ENCODE results near the gene CNOT11. TPM values are rescaled to one million over a fixed set of nuclear protein-coding genes. Genes with fewer than 3 reads are reported as not detected.
"Not testable (repeated sequence)": the region's sequence is repeated elsewhere in the genome, so short reads cannot be mapped to it uniquely, and the experiment has no call there.

CNOT11 gene
- total and polyA plus RNA-seq, 9 donors, result 29.8 to 42.4 (median 33.5) TPM

GRCh38 chr2:101244373-101244772 lies 8.3 kb upstream of the CNOT11 start:
- not testable (repeated sequence) for H3K4me3 ChIP-seq (ENCODE audit: low read length); DNase-seq; H3K4me1 ChIP-seq (ENCODE audit: control insufficient read depth, insufficient read depth, low read length); H3K36me3 ChIP-seq (ENCODE audit: control insufficient read depth, insufficient read depth, low read length); H3K9me3 ChIP-seq (replicated peaks; ENCODE audit: control insufficient read depth, low read depth, low read length); H3K27ac ChIP-seq (ENCODE audit: low read length); H3K27me3 ChIP-seq (ENCODE audit: control insufficient read depth, insufficient read depth, low read length)
- no CpG with 5 or more reads among the region's 4 CpGs for WGBS (ENCODE audit: insufficient coverage)

- not testable (repeated sequence) for H3K27ac ChIP-seq (ENCODE audit: low read length); DNase-seq; H3K9me3 ChIP-seq (replicated peaks; ENCODE audit: control insufficient read depth, low read depth, low read length); H3K36me3 ChIP-seq (ENCODE audit: control insufficient read depth, insufficient read depth, low read length); H3K4me1 ChIP-seq (ENCODE audit: control insufficient read depth, insufficient read depth, low read length); H3K27me3 ChIP-seq (ENCODE audit: control insufficient read depth, insufficient read depth, low read length); H3K4me3 ChIP-seq (ENCODE audit: low read length)
- WGBS (ENCODE audit: insufficient coverage), result 95% methylated on average over 6 of the region's 12 CpGs
These were observed 7.8 kb upstream of the CNOT11 start for GRCh38 chr2:101244899-101245298.

DNA sequence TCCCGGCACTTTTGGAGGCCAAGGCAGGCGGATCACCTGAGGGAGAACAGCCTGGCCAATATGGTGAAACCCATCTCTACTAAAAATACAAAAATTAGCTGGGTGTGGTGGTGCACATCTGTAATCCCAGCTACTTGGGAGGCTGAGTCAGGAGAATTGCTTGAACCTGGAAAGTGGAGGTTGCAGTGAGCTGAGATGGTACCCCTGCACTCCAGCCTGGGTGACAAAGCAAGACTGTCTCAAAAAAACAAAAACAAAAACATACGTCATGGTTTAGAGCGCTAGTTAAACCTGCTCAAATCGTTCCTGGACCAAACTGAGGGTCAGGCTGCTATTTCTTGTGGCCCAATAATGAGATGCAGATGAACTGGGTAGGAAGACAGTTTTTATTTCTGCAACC lies 7.2 kb upstream of the CNOT11 start:
- WGBS (ENCODE audit: insufficient coverage), result 65% methylated on average over 2 of the region's 5 CpGs
- DNase-seq; H3K27ac ChIP-seq (ENCODE audit: low read length): not testable (repeated sequence)

GRCh38 chr2:101248756-101249155 lies 3.9 kb upstream of the CNOT11 start:
- not testable (repeated sequence) for H3K9me3 ChIP-seq (replicated peaks; ENCODE audit: control insufficient read depth, low read depth, low read length); H3K4me3 ChIP-seq (ENCODE audit: low read length); H3K27ac ChIP-seq (ENCODE audit: low read length); DNase-seq; H3K4me1 ChIP-seq (ENCODE audit: control insufficient read depth, insufficient read depth, low read length); H3K27me3 ChIP-seq (ENCODE audit: control insufficient read depth, insufficient read depth, low read length); H3K36me3 ChIP-seq (ENCODE audit: control insufficient read depth, insufficient read depth, low read length)
- 76% methylated on average over 2 of the region's 5 CpGs for WGBS (ENCODE audit: insufficient coverage)

More for the DNA sequence above, 7.2 kb upstream of the CNOT11 start:
- H3K9me3 ChIP-seq (replicated peaks; ENCODE audit: control insufficient read depth, low read depth, low read length); H3K4me3 ChIP-seq (ENCODE audit: low read length); H3K27me3 ChIP-seq (ENCODE audit: control insufficient read depth, insufficient read depth, low read length); H3K36me3 ChIP-seq (ENCODE audit: control insufficient read depth, insufficient read depth, low read length); H3K4me1 ChIP-seq (ENCODE audit: control insufficient read depth, insufficient read depth, low read length): not testable (repeated sequence)

GRCh38 chr2:101249826-101250225 lies 2.9 kb upstream of the CNOT11 start:
- WGBS (ENCODE audit: insufficient coverage), result 92% methylated on average over 3 of the region's 5 CpGs
- no peak for DNase-seq
- Histone ChIP-seq H3K9me3 (replicated peaks; ENCODE audit: control insufficient read depth, low read depth, low read length) (no peaks in the 10 kb centered on the region), H3K4me3 (ENCODE audit: low read length) (no peak overlapping the region), H3K4me1 (ENCODE audit: control insufficient read depth, insufficient read depth, low read length) (peaks cover 14% of the 10 kb centered on the region), H3K27ac (ENCODE audit: low read length) (no peak overlapping the region), H3K27me3 (ENCODE audit: control insufficient read depth, insufficient read depth, low read length) (no peaks in the 10 kb centered on the region), H3K36me3 (ENCODE audit: control insufficient read depth, insufficient read depth, low read length) (peaks cover 4% of the 10 kb centered on the region)

- H3K27ac ChIP-seq (ENCODE audit: low read length); H3K9me3 ChIP-seq (replicated peaks; ENCODE audit: control insufficient read depth, low read depth, low read length); H3K4me3 ChIP-seq (ENCODE audit: low read length); DNase-seq; H3K27me3 ChIP-seq (ENCODE audit: control insufficient read depth, insufficient read depth, low read length); H3K36me3 ChIP-seq (ENCODE audit: control insufficient read depth, insufficient read depth, low read length): not testable (repeated sequence)
- 73% methylated on average over 8 of the region's 10 CpGs for WGBS (ENCODE audit: insufficient coverage)
- peaks cover 14% of the 10 kb centered on the region for H3K4me1 ChIP-seq (ENCODE audit: control insufficient read depth, insufficient read depth, low read length)
These were observed 1.4 kb upstream of the CNOT11 start for GRCh38 chr2:101251246-101251781.

DNA sequence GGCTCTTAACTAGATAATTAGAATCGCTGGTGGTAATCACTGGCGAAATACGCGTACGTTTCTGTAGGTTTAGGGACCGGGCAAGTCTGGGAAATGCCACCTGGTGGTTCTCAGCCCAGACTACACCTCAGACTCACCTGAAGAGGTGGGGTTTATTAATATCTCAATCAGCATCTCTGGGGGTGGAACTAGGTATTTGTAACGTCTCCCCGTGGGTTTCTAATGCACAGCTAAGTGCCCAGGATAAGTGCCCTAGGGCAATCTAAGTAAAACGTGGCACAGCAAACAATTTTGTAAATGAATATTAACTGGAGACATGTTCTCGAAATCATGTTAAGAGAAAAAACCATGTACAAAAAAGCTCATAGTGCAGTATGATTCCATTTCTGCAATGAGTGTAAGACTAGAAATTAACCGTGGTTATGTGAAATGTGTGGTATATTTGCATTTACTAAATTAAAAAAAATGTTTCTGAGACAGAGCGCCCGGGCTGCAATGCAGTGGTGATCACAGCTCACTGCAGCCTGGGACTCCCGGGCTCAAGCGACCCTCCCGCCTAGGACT lies 760 bp upstream of the CNOT11 start:
- Histone ChIP-seq H3K27me3 (ENCODE audit: control insufficient read depth, insufficient read depth, low read length) (no peaks in the 10 kb centered on the region), H3K4me3 (ENCODE audit: low read length) (peak overlapping the region; percentile 96), H3K4me1 (ENCODE audit: control insufficient read depth, insufficient read depth, low read length) (peaks cover 14% of the 10 kb centered on the region), H3K27ac (ENCODE audit: low read length) (peak overlapping the region; percentile 93), H3K9me3 (replicated peaks; ENCODE audit: control insufficient read depth, low read depth, low read length) (no peaks in the 10 kb centered on the region), H3K36me3 (ENCODE audit: control insufficient read depth, insufficient read depth, low read length) (peaks cover 9% of the 10 kb centered on the region)
- DNase-seq, result peak; percentile 28
- 0% methylated on average over 3 of the region's 16 CpGs for WGBS (ENCODE audit: insufficient coverage)

DNA sequence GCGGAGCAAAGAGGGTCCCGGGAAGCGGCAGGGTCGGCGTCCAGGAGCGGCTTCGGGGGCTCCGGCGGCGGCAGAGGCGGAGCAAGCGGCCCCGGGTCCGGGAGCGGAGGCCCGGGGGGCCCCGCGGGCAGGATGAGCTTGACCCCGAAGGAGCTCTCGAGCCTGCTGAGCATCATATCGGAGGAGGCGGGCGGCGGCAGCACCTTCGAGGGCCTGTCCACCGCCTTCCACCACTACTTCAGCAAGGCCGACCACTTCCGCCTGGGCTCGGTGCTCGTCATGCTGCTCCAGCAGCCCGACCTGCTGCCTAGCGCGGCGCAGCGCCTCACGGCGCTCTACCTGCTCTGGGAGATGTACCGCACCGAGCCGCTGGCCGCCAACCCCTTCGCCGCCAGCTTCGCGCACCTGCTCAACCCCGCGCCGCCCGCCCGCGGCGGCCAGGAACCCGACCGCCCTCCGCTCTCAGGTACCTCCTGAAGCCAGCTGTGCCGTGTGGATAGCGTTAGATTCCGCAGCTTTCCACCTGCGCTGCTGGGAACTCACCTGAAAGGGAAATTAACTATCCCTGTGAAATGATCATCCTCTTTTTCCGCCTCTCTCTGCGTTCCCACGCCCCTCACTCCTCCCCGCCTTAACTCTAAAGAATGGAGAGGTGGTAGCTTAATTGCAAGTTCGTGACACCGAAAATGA lies 472 bp downstream of the CNOT11 start:
- Histone ChIP-seq H3K4me1 (ENCODE audit: control insufficient read depth, insufficient read depth, low read length) (peaks cover 14% of the 10 kb centered on the region), H3K4me3 (ENCODE audit: low read length) (peak overlapping the region; percentile 96), H3K9me3 (replicated peaks; ENCODE audit: control insufficient read depth, low read depth, low read length) (no peaks in the 10 kb centered on the region), H3K27ac (ENCODE audit: low read length) (peak overlapping the region; percentile 91), H3K27me3 (ENCODE audit: control insufficient read depth, insufficient read depth, low read length) (no peaks in the 10 kb centered on the region), H3K36me3 (ENCODE audit: control insufficient read depth, insufficient read depth, low read length) (peaks cover 15% of the 10 kb centered on the region)
- under 1% methylated on average over 59 of the region's 65 CpGs for WGBS (ENCODE audit: insufficient coverage)
- DNase-seq, result peak; percentile 73

- H3K4me1 ChIP-seq (ENCODE audit: control insufficient read depth, insufficient read depth, low read length), result peaks cover 14% of the 10 kb centered on the region
- DNase-seq, result peak; percentile 16
- H3K4me3 ChIP-seq (ENCODE audit: low read length), result peak overlapping the region; percentile 96
- H3K9me3 ChIP-seq (replicated peaks; ENCODE audit: control insufficient read depth, low read depth, low read length), result no peaks in the 10 kb centered on the region
- peaks cover 20% of the 10 kb centered on the region for H3K36me3 ChIP-seq (ENCODE audit: control insufficient read depth, insufficient read depth, low read length)
- 27% methylated on average over 13 of the region's 17 CpGs for WGBS (ENCODE audit: insufficient coverage)
- no peaks in the 10 kb centered on the region for H3K27me3 ChIP-seq (ENCODE audit: control insufficient read depth, insufficient read depth, low read length)
- peak overlapping the region; percentile 91 for H3K27ac ChIP-seq (ENCODE audit: low read length)
These were observed 1.2 kb downstream of the CNOT11 start for GRCh38 chr2:101253703-101254450.

DNA sequence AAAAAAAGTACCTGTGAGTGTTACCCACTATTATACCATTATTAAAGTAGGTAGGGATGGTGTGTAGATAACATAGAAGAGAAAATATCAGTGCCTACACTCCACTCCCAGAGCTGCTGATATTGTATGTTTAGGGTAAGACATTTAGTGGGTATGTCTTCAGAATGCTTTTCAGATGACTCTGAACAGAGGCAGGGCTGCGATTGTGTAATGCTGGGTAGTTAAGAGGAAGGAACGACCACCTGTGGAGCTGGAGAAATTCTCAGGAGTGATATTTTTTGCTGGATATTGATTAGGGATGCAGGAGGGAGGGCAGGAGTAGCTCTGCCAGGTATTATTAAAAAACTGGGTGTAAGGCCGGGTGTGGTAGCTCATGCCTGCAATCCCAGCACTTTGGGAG lies 2.8 kb downstream of the CNOT11 start:
- WGBS (ENCODE audit: insufficient coverage), result 86% methylated on average over 3 of the region's 3 CpGs
- Histone ChIP-seq H3K27me3 (ENCODE audit: control insufficient read depth, insufficient read depth, low read length) (no peaks in the 10 kb centered on the region), H3K9me3 (replicated peaks; ENCODE audit: control insufficient read depth, low read depth, low read length) (peaks cover 2% of the 10 kb centered on the region), H3K4me1 (ENCODE audit: control insufficient read depth, insufficient read depth, low read length) (peaks cover 14% of the 10 kb centered on the region), H3K4me3 (ENCODE audit: low read length) (no peak overlapping the region), H3K36me3 (ENCODE audit: control insufficient read depth, insufficient read depth, low read length) (peaks cover 32% of the 10 kb centered on the region), H3K27ac (ENCODE audit: low read length) (no peak overlapping the region)
- DNase-seq, result no peak

All from muscle of leg (tissue), 11 donors.